Measurements from ENCODE around the gene CLDN20.

CLDN20 gene

DNA sequence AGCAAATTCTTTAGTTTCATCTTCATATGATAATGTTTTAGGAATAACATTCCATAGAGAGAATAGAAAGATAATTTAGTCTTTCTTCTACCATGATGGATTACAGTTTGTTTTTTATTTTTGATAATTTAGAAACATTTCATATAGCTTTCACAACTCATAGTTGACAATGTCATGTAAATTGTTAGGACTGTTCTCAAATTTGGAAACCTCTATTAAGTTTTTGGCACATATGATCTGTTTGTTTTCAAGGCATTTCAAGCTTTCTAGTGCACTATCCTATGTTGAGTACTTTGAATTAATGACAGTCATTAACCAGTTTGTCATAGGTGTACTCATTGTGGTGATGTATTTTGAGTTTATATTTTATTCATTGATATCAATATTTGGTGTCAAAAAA lies 61.2 kb downstream of the CLDN20 start:
- no peaks in the 10 kb centered on the region for H3K9me3 ChIP-seq (ENCODE audit: severe bottlenecking)
- DNase-seq: no peak
- H3K4me3 ChIP-seq (ENCODE audit: low read depth, low read length): no peak overlapping the region
- no peaks in the 10 kb centered on the region for H3K27me3 ChIP-seq (ENCODE audit: insufficient read depth, low read depth, severe bottlenecking)
- H3K36me3 ChIP-seq: no peaks in the 10 kb centered on the region
- TF ChIP-seq, protein P1, sequence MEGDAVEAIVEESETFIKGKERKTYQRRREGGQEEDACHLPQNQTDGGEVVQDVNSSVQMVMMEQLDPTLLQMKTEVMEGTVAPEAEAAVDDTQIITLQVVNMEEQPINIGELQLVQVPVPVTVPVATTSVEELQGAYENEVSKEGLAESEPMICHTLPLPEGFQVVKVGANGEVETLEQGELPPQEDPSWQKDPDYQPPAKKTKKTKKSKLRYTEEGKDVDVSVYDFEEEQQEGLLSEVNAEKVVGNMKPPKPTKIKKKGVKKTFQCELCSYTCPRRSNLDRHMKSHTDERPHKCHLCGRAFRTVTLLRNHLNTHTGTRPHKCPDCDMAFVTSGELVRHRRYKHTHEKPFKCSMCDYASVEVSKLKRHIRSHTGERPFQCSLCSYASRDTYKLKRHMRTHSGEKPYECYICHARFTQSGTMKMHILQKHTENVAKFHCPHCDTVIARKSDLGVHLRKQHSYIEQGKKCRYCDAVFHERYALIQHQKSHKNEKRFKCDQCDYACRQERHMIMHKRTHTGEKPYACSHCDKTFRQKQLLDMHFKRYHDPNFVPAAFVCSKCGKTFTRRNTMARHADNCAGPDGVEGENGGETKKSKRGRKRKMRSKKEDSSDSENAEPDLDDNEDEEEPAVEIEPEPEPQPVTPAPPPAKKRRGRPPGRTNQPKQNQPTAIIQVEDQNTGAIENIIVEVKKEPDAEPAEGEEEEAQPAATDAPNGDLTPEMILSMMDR (IDR thresholded peaks at IDR 0.05; ENCODE audit: low read depth, low read length): no peak
- no peak overlapping the region for H3K27ac ChIP-seq

DNA sequence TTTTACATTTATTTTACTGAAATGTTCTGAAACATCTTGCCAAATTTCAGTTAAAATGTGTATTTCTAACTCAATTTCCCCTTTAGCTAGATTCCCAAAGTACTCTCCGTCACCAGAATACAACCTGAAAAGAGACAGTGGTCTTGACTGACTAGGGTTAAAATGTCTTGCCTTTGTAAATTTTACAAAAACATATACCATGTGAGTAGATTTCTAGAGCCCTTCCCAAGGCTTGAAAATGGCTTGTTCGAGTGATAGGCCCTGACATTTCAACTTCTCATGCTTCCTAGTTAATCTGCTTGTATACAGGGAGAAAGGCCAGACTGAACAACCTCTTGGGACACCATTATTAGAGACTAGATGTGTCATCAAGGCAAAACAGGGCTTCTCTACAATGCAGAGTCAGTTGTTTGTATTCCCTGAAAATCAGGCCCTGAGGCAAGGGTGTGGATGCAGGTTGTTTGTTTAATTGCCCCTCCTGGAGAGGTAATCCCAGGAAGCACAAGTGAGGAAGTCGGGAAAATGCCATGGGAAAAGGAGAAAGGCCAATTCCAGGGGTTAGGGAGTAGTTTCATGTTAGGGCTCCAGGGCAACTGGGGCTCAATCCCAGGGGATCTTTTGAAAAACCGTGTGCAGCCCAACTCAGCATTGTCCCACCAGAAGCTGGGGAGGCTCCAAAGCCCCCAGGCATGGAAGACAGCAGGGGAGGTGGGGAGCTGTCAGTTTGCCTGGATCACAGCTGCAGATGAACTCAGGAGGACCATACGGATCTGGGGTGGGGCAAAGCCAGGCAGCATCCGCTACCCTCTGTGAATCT lies 62.1 kb downstream of the CLDN20 start:
- no peaks in the 10 kb centered on the region for H3K27me3 ChIP-seq (ENCODE audit: insufficient read depth, low read depth, severe bottlenecking)
- H3K4me3 ChIP-seq (ENCODE audit: low read depth, low read length): no peak overlapping the region
- no peak overlapping the region for H3K27ac ChIP-seq
- TF ChIP-seq, protein P1 (IDR thresholded peaks at IDR 0.05; ENCODE audit: low read depth, low read length): no peak
- no peak for DNase-seq
- no peaks in the 10 kb centered on the region for H3K9me3 ChIP-seq (ENCODE audit: severe bottlenecking)
- H3K36me3 ChIP-seq: no peaks in the 10 kb centered on the region
